NCI-H345 treated with DMSO at 0.1 percent for 48 hours (cell line): Measurements from ENCODE around the gene GSDME.
"Not testable (repeated sequence)": the region's sequence is repeated elsewhere in the genome, so short reads cannot be mapped to it uniquely, and the experiment has no call there.

Experiments
- DNase-seq: peaks from one replicate; lab custom pipeline; 2025; ENCODE audit not compliant: unreplicated experiment; lab: John Stamatoyannopoulos, UW

The GSDME gene

DNA sequence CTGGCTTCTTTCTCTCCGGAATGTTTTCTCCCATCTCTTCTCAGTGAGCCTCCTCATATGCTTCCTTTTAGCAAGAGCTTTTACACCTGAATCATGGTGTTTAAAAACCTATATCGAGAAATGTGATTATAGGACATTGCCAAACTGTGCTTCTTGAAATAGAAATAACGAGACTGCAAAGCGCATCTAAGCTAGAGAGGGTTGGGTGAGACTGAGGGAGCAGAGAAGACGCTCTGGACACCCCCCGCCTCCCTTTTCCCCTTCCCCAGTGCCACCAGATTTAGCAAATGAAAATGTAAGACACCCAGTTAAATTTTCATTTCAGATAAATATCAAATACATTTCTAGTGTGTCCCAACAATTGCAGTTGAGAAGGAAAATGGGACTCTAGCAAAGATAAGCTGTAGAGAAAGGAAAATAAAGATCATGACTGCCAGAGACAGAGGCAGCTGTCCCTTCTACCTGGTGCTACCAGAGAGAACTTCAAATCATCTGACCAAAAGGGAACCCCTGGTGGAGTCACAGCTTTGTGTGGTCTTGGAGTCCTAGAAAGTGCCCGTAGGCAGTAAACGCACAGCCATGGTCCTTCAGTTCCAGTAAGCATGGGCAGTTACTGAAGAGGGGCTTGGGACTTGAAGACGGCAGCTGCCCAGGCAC lies 14.6 kb downstream of the GSDME start:
- no peak for DNase-seq

DNA sequence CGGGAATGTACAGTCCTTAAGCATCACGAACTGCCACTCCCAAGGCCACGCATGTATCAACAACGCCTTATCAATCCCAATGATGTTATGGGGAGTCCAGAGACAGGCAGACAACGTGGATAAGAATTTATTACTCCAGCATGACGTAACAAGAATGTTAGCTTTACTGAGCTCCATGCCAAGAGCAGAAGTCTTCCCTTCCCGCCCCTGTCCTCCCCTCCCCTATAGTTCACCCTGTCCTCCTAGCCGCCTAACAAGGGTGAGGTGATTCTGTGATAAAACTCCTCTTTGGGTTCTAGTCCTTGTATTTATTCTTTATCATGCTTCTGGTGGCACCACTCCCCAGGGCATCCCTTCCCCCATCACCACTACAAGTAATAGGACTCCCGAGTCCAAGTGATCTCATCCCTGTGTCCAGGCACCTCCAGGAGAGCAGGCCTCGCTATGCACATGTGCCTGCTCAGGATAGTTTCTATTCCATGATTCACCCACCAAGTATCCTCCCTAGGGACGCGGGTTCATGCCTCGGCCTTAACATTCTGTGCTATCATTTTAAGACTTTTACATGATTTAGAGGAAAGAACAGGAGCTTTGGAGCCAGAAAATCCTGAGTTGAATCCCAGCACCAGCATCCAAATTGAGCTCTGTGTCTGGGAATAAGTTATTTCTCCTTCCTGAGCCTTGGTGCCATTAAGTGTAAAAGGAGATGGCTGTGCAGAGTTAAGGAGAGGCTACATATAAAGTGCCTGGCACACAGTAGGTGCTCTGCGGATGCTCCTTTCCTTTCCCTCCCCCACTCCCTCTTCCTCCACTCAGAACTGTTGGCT lies 15.4 kb downstream of the GSDME start:
- no peak for DNase-seq

DNA sequence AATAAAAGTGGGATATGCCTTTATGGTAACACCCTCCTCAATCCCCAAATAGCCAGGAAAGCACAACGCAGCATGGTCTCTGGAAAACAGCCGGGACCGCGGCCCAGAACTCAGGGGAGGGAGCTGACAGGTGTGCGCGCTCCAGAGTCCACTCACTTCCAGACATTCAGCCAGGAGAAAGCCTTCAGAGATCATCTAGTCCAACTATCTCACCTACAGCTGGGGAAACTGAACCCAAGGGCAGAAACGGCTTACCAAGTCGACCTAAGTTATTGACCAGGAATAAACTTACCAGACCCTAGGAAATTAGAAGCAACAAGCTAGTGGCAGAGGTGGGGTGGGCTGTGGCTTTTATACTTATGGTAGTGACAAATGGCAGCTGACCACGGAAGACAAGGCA lies 16.4 kb downstream of the GSDME start:
- no peak for DNase-seq

DNA sequence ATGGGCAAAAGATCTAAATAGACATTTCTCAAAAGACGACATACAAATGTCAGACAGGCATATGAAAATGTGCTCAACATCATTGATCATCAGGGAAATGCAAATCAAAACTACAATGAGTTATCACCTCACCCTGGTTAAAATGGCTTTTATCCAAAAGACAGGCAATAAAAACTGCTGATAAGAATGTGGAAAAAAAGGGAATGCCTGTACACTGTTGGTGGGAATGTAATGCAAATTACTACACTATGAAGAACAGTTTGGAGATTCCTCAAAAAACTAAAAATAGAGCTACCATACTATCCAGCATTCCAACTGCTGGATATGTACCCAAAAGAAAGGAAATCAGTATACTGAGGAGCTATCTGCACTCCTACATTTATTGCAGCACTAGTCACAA lies 18.0 kb downstream of the GSDME start:
- no peak for DNase-seq

DNA sequence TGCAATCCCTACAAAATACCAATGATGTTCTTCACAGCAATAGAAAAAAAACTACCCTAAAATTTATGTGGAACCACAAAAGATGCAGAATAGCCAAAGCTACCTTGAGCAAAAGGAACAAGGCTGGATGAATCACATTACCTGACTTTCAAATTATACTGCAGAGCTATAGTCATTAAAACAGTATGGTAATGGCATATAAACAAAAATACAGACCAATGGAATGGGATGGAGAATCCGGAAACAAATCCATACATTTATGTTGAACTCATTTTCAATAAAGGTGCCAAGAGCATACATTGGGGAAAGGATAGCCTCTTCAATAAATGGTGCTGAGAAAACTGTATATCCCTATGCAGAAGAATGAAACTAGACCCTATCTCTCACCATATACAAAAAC lies 18.7 kb downstream of the GSDME start:
- no peak for DNase-seq

DNA sequence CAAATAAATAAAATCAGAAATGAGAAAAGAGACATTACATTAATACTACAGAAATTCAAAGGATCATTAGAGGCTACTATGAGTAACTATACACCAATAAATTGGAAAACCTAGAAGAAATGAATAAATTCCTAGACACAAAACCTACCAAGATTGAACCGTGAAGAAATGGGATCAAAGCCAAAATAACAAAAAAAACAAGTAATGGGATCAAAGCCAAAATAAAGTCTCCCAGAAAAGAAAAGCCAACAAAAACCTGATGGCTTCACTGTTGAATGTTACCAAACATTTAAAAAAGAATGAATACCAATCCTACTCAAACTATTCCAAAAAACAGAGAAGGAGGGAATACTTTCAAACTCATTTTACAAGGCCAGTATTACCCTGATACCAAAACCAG lies 20.0 kb downstream of the GSDME start:
- no peak for DNase-seq

DNA sequence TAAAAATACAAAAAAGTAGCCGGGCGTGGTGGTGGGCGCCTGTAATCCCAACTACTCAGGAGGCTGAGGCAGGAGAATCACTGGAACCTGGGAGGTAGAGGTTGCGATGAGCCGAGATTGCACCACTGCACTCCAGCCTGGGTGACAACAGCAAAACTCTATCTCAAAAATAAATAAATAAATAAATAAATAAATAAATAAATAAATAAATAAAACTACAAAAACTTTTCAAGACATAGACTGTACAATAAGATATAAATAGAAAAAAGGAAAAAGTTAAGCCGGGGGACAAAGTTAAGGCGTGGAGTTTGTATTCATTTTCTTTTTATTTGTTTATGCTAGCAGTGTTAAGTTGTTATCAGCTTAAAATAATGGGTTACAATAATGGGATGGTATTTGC lies 21.7 kb downstream of the GSDME start:
- DNase-seq, result not testable (repeated sequence)

DNA sequence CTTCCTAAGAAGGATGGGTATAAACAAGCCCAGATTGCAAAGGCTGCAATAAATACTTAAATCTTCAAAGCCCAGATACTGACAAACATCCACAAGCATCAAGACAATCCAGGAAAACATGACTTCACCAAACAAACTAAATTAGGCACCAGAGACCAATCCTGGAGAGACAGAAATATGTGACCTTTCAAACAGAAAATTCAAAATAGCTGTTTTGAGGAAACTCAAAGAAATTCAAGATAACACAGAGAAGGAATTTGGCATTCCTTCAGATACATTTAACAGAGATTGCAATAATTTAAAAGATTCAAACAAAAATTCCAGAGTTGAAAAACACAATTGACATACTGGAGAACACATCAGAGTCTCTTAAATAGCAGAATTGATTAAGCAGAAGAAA lies 23.0 kb downstream of the GSDME start:
- no peak for DNase-seq

DNA sequence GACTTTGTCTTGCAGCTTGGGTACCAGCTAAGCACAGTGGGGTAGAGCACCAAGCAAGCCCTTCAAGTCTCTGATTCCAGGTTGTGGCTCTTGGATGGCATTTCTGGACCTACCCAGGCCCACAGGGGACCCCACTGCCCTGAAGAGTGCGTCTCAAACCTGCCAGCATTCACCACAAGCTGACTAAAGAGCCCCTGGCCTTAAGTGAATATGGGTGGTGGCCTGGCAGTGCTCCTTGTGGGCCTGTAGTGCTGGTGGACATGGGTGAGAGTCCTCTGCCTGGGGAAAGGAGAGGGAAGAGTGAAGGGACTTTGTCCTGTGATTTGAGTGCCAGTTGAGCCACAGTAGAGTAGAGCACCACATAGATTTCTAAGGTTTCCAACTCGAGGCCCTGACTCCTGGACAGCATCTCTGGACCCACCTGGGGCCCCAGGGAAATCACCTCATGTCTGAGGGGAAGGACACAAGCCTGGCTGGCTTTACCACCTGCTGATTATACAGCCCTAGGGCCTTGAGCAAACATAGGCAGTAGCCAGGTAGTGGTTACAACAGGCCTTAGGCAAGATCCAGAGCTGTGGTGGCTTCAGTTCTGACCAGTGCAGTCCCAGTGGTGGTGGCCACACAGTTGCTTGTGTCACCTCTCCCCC lies 23.7 kb downstream of the GSDME start:
- no peak for DNase-seq

DNA sequence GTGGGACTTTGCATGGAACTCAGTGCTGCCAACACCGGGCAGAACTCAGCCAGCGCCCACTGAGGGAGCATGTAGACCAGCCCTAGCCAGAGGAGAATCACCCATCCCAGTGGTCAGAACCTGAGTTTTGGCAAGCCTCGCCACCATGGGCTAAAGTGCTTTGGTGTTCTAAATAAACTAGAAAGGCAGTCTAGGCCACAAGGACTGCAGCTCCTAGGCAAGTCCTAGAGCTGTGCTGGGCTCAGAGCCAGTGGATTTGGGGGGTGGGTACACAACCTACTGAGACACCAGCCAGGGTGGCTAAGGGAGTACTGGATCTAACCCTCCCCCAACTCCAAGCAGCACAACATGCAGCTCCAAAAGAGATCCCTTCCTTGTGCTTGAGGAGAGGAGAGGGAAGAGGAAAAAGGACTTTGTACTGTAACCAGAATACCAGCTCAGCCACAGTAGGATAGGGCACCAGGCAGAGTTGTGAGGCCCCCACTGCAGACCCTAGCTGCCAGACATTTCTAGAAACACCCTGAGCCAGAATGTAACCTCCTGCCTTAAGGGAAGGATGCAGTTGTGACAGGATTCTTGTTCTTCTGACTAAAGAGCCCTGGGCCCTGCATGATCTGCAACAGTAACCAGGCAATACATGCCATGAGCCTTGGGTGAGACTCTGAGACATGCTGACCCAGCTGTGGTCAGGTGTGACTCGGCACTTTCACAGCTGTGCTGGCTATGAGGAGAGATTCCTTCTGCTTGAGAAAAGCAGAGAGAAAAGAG lies 24.4 kb downstream of the GSDME start:
- DNase-seq, result no peak

DNA sequence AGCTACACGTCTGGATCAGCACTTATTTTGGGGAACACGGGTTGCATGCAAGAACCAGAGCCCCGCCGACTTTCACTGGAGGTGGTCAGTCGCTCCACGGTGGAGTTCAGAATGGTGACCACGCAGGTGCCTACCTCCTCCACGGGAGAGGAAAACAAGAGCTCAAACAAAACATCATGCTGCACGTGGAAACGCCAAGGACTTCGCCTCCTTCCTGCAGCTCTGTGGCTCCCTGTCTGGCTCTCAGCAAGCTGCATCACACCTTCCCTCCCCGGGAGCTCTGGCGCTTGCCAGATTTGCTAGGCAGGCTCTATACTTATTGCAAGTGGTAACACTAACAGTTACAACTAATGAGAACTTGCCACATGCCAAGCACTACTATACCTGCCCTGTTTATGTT lies 26.0 kb downstream of the GSDME start:
- no peak for DNase-seq

DNA sequence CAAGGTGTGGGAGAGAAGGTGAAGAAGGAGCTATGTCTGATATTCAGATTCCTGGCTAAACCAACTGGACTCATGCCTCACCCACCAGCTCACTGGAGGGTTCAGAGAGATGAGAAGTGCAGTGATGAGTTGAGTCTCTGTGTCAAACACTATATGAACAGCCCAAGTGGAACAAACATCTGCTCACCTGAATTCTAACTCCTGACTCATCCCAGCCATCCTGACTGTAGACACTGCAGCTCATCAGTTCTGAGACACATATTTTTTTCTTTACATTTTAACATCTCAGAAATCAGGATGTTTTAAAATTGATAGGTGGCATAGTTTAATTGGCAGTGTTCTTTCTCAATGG lies 27.3 kb downstream of the GSDME start:
- DNase-seq, result no peak

DNA sequence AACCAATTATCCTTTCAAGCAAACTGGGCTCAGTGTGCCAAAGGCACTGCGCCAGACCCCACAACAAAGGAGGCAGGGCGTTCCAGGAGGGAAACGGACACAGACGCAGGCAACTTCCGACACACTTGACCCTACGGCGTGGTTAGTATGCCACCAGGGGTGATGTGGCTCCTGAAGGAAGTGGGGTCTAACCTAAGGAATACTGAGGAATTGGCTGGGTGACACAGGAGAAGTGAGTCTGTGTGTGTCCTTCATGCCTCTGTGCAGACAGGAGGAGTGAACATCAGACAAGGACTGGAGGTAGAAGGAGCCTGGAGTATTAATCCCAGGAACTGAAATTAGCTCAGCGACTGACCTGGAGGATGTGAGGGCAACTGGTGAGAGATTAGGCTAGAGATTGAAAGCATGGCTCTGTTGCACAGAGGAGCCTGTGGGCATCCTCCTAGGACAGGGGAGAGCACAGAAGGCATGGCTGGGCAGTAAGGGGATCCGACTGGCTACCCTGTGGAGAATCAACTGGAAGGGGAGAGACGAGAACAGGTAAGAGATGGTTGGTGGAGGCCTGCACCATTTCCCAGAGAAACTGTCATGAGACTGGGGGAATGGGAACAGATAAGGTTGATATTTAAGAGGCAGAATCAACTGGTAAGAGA lies 27.8 kb downstream of the GSDME start:
- DNase-seq, result no peak

DNA sequence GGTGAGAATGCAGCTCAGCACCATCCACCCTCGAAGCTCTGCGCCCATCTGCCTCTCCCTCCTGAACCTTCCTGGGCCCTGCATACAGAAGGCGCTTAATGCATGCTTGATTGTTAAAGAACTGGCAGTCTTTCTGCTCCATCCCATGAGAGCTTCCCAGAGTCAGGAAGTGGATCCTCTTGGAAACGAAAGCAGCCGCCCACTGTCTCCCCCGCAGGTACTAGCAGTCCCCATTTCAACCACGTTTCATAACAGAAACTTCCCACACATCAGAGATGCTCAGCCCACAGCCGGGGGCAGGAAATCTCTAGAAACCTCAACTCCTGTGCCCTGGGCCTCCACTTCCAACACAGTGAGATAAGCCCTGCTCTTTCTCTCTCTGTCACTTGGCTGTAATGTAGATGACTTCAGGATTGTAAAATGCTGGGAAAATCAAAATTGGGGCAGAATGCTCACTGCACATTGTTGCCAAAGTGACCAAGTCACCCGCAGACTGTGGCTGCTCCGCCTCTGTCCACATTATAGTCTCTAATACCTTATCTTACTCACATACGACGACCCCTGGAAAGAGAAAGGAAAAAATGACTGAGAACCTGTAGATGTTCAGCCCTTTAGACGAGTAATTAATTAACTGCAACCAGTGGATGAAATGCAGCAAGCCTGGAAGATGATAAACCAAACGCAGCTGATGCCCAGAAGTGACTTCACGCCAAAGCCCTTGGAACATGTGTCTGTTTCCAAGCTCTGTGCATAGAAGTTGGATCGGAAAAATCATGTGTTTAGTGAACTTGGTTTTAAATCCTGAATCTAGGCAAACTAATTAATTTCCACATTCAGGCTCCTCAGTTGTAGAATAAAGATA lies 28.5 kb downstream of the GSDME start:
- no peak for DNase-seq

DNA sequence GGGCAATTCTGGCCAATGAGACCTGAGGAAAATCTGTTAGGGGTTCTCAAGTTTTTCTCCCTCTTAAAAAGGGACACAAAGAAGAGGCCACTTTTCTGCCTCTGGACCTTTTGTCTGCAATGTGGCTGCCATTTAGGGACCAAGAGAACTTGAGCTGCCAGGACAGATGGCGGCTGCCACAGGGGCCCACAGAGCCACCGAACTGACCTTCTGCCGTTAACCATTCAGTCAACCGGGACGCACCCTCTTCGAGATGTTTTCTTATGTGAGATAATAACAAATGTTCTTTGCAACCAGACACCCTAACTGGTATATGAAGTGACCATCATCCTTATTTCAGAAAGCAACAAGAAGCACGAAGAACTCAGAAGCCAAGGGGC lies 29.2 kb downstream of the GSDME start:
- no peak for DNase-seq

DNA sequence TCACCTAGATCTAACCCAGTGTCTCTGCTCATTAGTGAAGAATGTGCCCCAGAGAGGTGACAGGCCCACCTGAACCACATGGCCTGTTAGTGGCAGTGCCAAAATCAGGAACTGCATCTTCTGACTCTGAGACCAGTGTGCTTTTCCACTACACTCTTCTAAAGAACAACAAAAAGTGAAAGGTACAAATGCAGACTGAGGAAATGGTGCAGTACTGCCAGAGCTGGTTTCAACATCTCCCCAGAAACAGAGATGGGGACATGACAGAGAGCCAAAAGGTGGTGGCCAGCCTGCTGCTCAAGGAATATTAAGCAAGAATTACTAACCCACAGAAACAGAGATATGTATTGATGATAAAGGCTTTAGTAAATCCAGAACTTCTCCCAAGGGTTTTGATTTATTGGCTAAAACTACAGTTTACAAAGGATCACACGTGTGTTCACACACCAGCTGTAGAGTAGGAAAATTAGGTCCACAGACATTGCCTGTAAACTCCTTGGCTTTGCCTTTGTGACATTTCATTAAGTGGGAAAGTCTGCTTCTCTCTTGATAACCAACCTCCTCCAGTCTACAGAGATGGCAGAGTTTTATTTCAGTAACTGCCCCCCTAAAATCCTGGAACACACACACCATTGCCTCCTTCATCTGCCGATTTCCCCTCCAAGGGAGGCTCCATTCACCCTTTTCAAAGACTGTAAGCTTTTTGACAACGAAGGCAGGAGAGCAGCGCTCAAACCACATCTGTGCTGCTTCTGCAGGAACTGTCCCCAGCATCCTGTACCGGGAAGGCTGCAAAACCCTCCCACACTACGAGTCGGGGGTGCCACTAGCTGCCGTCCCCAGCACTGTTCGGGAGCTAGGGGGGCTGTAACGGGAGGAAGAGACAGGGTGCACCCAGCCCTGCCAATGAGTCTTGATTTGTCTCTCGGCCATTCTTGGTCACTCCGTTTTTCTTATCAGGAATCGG lies 29.8 kb downstream of the GSDME start:
- DNase-seq, result no peak

DNA sequence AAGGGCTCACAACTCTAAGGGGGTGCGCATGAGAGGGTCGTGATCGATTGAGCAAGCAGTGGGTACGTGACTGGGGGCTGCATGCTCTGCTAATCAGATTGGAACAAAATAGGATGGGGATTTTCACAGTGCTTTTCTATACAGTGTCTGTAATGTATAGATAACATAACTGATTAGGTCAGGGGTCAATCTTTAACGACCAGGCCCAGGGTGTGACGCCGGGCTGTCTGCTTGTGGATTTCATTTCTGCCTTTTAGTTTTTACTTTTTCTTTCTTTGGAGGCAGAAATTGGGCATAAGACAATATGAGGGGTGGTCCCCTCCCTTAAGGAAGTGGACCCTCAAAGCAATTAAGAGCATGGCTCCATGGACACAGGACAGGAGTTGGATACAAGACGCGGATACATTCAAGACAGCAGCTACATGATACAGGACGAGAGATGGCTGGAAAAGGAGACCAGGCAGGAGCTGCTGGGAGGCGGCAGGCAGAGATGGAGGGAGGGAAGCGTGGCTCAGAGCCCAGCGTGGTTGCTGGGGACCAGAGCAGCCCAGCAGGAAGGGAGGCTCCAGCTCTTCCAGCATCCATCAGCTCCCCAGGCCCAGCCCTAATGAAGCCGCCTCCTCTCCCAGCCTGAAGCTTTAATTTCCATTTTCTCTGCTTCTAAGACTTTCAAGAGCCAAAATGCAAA lies 31.6 kb downstream of the GSDME start:
- no peak for DNase-seq

DNA sequence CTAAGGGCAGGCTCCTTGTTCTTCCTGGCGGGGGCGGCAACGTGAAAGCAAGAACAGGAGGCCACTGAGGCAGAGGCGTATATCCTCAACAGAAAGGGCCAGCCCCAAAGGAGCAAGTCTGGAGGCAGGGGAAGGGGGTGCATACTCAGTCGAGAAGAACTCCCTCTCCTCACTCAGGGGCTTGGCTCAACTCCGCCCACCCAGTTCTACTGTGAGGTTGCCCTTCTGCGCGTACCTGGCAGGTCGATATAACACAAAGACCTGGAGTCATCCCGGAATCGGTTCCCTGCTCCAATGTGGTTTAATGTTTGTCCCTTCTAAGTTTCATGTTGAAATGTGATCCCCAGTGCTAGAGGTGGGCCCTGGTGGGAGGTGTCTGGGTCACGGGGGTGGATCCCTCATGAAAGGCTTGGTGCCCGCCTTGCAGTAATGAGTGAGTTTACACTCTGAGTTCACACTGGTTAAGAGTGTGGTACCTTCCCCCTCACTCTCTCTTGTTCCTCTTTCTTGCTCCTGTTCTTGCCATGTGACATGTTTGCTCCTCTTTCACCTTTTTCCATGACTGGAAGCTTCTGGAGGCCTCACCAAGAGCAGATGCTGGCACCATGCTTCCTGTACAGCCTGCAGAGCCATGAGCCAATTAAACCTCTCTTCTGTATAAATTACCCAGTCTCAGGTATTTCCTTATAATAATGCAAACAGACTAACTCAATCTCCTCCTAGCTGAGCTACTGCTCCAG lies 32.6 kb downstream of the GSDME start:
- DNase-seq, result no peak
